ENCODE data around the gene FOLR3.
"Not testable (repeated sequence)": the region's sequence is repeated elsewhere in the genome, so short reads cannot be mapped to it uniquely, and the experiment has no call there.

The FOLR3 gene

GRCh38 chr11:72164187-72164586, 28.7 kb downstream of the FOLR3 start:
- H2BK15ac ChIP-seq (ENCODE audit: low read length); H2BK12ac ChIP-seq (ENCODE audit: low read length); H4K8ac ChIP-seq (ENCODE audit: low read depth, low read length); H3K4me1 ChIP-seq (ENCODE audit: control insufficient read depth in 2 of 2, insufficient read depth in 1 of 2, low read depth in 1 of 2, low read length in 2 of 2); H3K27me3 ChIP-seq (ENCODE audit: control insufficient read depth in 3 of 3, insufficient read depth in 3 of 3, low read depth in 1 of 3, low read length in 3 of 3); DNase-seq (ENCODE audit: low spot score); H3K23ac ChIP-seq (ENCODE audit: low read depth, low read length, poor library complexity); H3K9ac ChIP-seq (ENCODE audit: low read depth, low read length, poor library complexity); H3K14ac ChIP-seq (ENCODE audit: low read length); H3K4me2 ChIP-seq (ENCODE audit: insufficient read depth, low read length, poor library complexity, severe bottlenecking); H4K91ac ChIP-seq (ENCODE audit: low read depth, low read length, poor library complexity); H3K27ac ChIP-seq (replicated peaks; ENCODE audit: low read length); H3K79me1 ChIP-seq (ENCODE audit: low read depth, low read length); H2BK120ac ChIP-seq (ENCODE audit: low read depth, low read length); H3K9me3 ChIP-seq (replicated peaks in 1 of 2; ENCODE audit: control insufficient read depth in 2 of 2, insufficient read depth in 1 of 2, low read depth in 1 of 2, low read length in 2 of 2); H2BK5ac ChIP-seq (ENCODE audit: low read length); H3K36me3 ChIP-seq (replicated peaks in 1 of 2; ENCODE audit: control insufficient read depth in 2 of 2, insufficient read depth in 2 of 2, low read length in 2 of 2); H3K18ac ChIP-seq (ENCODE audit: low read length); H3K4ac ChIP-seq (ENCODE audit: low read length); H2AFZ ChIP-seq (ENCODE audit: low read length); H3K4me3 ChIP-seq (ENCODE audit: low read length in 2 of 2); H2AK5ac ChIP-seq (ENCODE audit: low read depth, low read length): not testable (repeated sequence)
- no CpG with 5 or more reads among the region's 3 CpGs for WGBS, 2 donors (ENCODE audit: extremely low coverage in 2 of 2, insufficient read length in 2 of 2, insufficient replicate concordance in 1 of 2)

DNA sequence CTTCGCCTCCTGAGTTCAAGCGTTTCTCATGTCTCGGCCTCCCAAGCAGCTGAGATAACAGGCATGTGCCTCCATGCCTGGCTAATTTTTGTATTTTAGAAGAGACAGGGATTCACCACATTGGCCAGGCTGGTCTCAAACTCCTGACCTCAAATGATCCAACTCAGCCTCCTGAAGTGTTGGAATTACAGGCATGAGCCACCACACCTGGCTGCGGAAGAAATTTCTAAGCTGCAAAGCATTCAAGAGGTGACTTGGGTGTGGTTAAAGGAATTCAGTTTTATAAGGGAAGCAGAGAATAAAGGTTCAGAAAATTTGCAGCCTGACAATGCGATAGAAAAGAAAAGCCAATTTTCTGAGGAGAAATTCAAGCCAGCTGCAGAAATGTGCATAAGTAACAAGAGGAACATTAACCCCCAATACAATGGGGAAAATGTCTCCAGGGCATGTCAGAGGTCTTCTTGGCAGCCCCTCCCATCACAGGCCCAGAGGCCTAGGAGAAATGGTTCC, 33.6 kb downstream of the FOLR3 start:
- H3K4ac ChIP-seq (ENCODE audit: low read length); H2BK120ac ChIP-seq (ENCODE audit: low read depth, low read length): not testable (repeated sequence)

GRCh38 chr11:72169754-72170153, 34.2 kb downstream of the FOLR3 start:
- not testable (repeated sequence) for H2BK12ac ChIP-seq (ENCODE audit: low read length); H2AK5ac ChIP-seq (ENCODE audit: low read depth, low read length); H3K27ac ChIP-seq (replicated peaks; ENCODE audit: low read length); H3K4me2 ChIP-seq (ENCODE audit: insufficient read depth, low read length, poor library complexity, severe bottlenecking); H3K4me3 ChIP-seq (ENCODE audit: low read length in 2 of 2); H3K23ac ChIP-seq (ENCODE audit: low read depth, low read length, poor library complexity); H2BK5ac ChIP-seq (ENCODE audit: low read length); H3K4me1 ChIP-seq (ENCODE audit: control insufficient read depth in 2 of 2, insufficient read depth in 1 of 2, low read depth in 1 of 2, low read length in 2 of 2); DNase-seq (ENCODE audit: low spot score); H2AFZ ChIP-seq (ENCODE audit: low read length); H4K91ac ChIP-seq (ENCODE audit: low read depth, low read length, poor library complexity); H3K18ac ChIP-seq (ENCODE audit: low read length); H3K9me3 ChIP-seq (replicated peaks in 1 of 2; ENCODE audit: control insufficient read depth in 2 of 2, insufficient read depth in 1 of 2, low read depth in 1 of 2, low read length in 2 of 2); H3K9ac ChIP-seq (ENCODE audit: low read depth, low read length, poor library complexity); H3K79me1 ChIP-seq (ENCODE audit: low read depth, low read length); H3K4ac ChIP-seq (ENCODE audit: low read length); H3K36me3 ChIP-seq (replicated peaks in 1 of 2; ENCODE audit: control insufficient read depth in 2 of 2, insufficient read depth in 2 of 2, low read length in 2 of 2); H2BK120ac ChIP-seq (ENCODE audit: low read depth, low read length); H2BK15ac ChIP-seq (ENCODE audit: low read length); H4K8ac ChIP-seq (ENCODE audit: low read depth, low read length); H3K14ac ChIP-seq (ENCODE audit: low read length)
- no CpG with 5 or more reads among the region's 3 CpGs for WGBS, 2 donors (ENCODE audit: extremely low coverage in 2 of 2, insufficient read length in 2 of 2, insufficient replicate concordance in 1 of 2)
- peaks cover 0 to 24% (median 0%) of the 10 kb centered on the region in 3 experiments for H3K27me3 ChIP-seq (ENCODE audit: control insufficient read depth in 3 of 3, insufficient read depth in 3 of 3, low read depth in 1 of 3, low read length in 3 of 3)

More for the DNA sequence above, 33.6 kb downstream of the FOLR3 start:
- H3K4me1 ChIP-seq (ENCODE audit: control insufficient read depth in 2 of 2, insufficient read depth in 1 of 2, low read depth in 1 of 2, low read length in 2 of 2); H3K27ac ChIP-seq (replicated peaks; ENCODE audit: low read length); H2AFZ ChIP-seq (ENCODE audit: low read length); DNase-seq (ENCODE audit: low spot score); H2BK12ac ChIP-seq (ENCODE audit: low read length); H3K79me1 ChIP-seq (ENCODE audit: low read depth, low read length); H3K4me3 ChIP-seq (ENCODE audit: low read length in 2 of 2); H2BK15ac ChIP-seq (ENCODE audit: low read length); H3K36me3 ChIP-seq (replicated peaks in 1 of 2; ENCODE audit: control insufficient read depth in 2 of 2, insufficient read depth in 2 of 2, low read length in 2 of 2); H2BK5ac ChIP-seq (ENCODE audit: low read length); H3K23ac ChIP-seq (ENCODE audit: low read depth, low read length, poor library complexity); H3K9ac ChIP-seq (ENCODE audit: low read depth, low read length, poor library complexity); H4K8ac ChIP-seq (ENCODE audit: low read depth, low read length); H3K14ac ChIP-seq (ENCODE audit: low read length); H3K9me3 ChIP-seq (replicated peaks in 1 of 2; ENCODE audit: control insufficient read depth in 2 of 2, insufficient read depth in 1 of 2, low read depth in 1 of 2, low read length in 2 of 2); H3K4me2 ChIP-seq (ENCODE audit: insufficient read depth, low read length, poor library complexity, severe bottlenecking); H3K18ac ChIP-seq (ENCODE audit: low read length); H4K91ac ChIP-seq (ENCODE audit: low read depth, low read length, poor library complexity); H2AK5ac ChIP-seq (ENCODE audit: low read depth, low read length): not testable (repeated sequence)
- H3K27me3 ChIP-seq (ENCODE audit: control insufficient read depth in 3 of 3, insufficient read depth in 3 of 3, low read depth in 1 of 3, low read length in 3 of 3): peaks cover 0 to 21% (median 0%) of the 10 kb centered on the region in 3 experiments
- WGBS, 2 donors (ENCODE audit: extremely low coverage in 2 of 2, insufficient read length in 2 of 2, insufficient replicate concordance in 1 of 2): no CpG with 5 or more reads among the region's 5 CpGs

DNA sequence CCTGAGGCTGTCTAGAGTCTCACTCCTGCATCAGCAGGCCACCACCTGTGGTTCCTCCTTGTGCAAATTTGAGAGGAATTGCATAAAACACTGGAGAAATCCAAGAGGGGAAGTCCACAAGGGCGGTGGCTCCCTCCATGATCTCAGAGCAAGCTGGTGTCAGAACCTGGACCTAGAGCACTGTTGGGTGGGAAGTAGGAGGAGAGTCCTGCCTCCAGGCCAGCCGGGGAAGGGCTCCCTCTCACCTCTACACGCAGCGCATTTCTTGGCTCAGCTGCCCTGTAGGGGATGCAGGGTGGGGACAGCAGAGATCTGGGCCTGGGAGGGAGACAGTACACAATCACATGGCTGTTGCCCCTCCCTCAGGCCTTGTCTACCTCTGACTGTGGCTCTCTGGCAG, 36.5 kb downstream of the FOLR3 start:
- H2BK120ac ChIP-seq (ENCODE audit: low read depth, low read length); H3K79me1 ChIP-seq (ENCODE audit: low read depth, low read length); H3K4me2 ChIP-seq (ENCODE audit: insufficient read depth, low read length, poor library complexity, severe bottlenecking); H3K4me3 ChIP-seq (ENCODE audit: low read length in 2 of 2); H3K18ac ChIP-seq (ENCODE audit: low read length); H2BK12ac ChIP-seq (ENCODE audit: low read length); H3K23ac ChIP-seq (ENCODE audit: low read depth, low read length, poor library complexity); H4K8ac ChIP-seq (ENCODE audit: low read depth, low read length); H3K4me1 ChIP-seq (ENCODE audit: control insufficient read depth in 2 of 2, insufficient read depth in 1 of 2, low read depth in 1 of 2, low read length in 2 of 2); DNase-seq (ENCODE audit: low spot score); H4K91ac ChIP-seq (ENCODE audit: low read depth, low read length, poor library complexity); H3K36me3 ChIP-seq (replicated peaks in 1 of 2; ENCODE audit: control insufficient read depth in 2 of 2, insufficient read depth in 2 of 2, low read length in 2 of 2); H3K27ac ChIP-seq (replicated peaks; ENCODE audit: low read length); H2BK15ac ChIP-seq (ENCODE audit: low read length); H2AK5ac ChIP-seq (ENCODE audit: low read depth, low read length); H3K9me3 ChIP-seq (replicated peaks in 1 of 2; ENCODE audit: control insufficient read depth in 2 of 2, insufficient read depth in 1 of 2, low read depth in 1 of 2, low read length in 2 of 2); H3K14ac ChIP-seq (ENCODE audit: low read length); H3K4ac ChIP-seq (ENCODE audit: low read length); H2AFZ ChIP-seq (ENCODE audit: low read length): not testable (repeated sequence)
- Histone ChIP-seq H3K9ac (ENCODE audit: low read depth, low read length, poor library complexity) (peak overlapping the region; percentile 4), H3K27me3 (ENCODE audit: control insufficient read depth in 3 of 3, insufficient read depth in 3 of 3, low read depth in 1 of 3, low read length in 3 of 3) (peaks cover 0 to 24% (median 0%) of the 10 kb centered on the region in 3 experiments), H2BK5ac (ENCODE audit: low read length) (peak overlapping the region; percentile 24)
- WGBS, 2 donors (ENCODE audit: extremely low coverage in 2 of 2, insufficient read length in 2 of 2, insufficient replicate concordance in 1 of 2): no CpG with 5 or more reads among the region's 4 CpGs
